ENCODE measurements around the gene COQ10A.

The COQ10A gene

GRCh38 chr12:56315622-56316473, 49.1 kb downstream of the COQ10A start, which contains the start of gene CNPY2:
Gene CNPY2, minus strand, starts transcription at chr12:56315988. Its CDS starts 771 bp downstream, at chr12:56315217.
- POLR2A ChIA-PET (ENCODE audit: low non-redundant PET), result interaction anchor here (0.5 to 0.6 kb wide), 2 partner anchors 129 to 148 kb away, joined by 3 read pairs; no protein-coding TSS in a partner anchor
- CTCF ChIA-PET, result interaction anchor here (0.6 kb wide), 1 partner anchor 394 kb away, joined by 3 read pairs; no protein-coding TSS in a partner anchor
- no peak for TF ChIP-seq CTCF (conservative IDR thresholded peaks at IDR 0.05; ENCODE audit: low read depth)
- DNase-seq (ENCODE audit: low spot score), result peak; percentile 95
- peak within 1 kb of the TSS; percentile 91 for H3K27ac ChIP-seq

- no peak for DNase-seq (ENCODE audit: low spot score)
- ChIA-PET CTCF (interaction anchor here (0.7 kb wide), 1 partner anchor 20 kb away, joined by 3 read pairs; no protein-coding TSS in a partner anchor), POLR2A (ENCODE audit: low non-redundant PET) (no interaction called here)
- no peak for TF ChIP-seq CTCF (conservative IDR thresholded peaks at IDR 0.05; ENCODE audit: low read depth)
- peak overlapping the region; percentile 21; the same call in 1 of the 2 replicates for H3K27ac ChIP-seq
These were observed 50.9 kb downstream of the COQ10A start for GRCh38 chr12:56317675-56318074.

Data from RWPE1 (cell line).